OCI-M2 (cell line): ENCODE data around the gene POC1A.
A peak's percentile ranks its signal among the peaks of the same experiment; 100 is the strongest.

Source experiments
- DNase-seq: peaks from one replicate; lab custom pipeline; 2025; ENCODE audit not compliant: unreplicated experiment; lab: John Stamatoyannopoulos, UW

POC1A gene

DNA sequence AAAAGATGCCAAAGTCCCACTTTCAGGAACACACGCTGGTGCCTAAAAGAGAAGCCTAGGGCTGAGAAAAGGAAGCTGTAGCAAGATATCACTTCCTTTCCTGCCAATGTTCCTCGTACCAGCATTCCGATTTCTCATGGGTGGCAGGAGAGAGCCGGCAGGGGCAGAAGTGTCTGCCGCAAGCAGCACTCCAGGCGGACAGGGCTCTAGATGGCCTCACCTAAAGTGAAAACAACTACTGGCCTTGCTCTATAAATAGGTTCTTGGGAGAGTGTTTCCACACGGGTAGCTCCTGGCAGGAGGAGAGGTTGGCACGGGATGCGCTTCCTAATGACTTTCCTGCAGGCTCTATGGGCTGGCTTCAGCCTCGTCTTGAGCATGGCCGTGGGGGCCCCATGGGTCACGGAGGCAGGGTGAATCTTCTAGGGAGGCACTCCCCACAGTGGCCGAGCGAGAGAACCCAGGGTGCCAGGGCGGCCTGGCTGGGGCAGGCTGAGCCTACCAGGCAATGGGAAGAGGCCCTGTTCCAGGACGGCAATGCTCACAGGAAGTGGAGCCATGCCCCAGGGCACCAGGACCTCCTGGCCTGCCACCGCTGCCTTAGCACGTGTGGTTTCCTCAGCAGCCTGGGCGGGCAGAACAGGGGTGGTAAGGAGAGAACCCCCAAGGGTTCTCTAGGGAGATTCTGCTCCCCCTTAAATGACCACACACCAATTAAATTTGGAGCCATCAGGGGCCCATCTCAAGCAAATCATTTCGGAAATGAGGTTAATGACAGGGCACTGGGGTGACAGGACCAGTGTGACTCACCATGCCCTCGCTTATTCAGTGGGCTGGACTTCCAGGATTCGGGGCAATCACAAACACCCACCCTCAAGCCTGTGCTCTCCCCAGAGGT is 83.2 kb downstream of the POC1A start:
- no peak for DNase-seq

DNA sequence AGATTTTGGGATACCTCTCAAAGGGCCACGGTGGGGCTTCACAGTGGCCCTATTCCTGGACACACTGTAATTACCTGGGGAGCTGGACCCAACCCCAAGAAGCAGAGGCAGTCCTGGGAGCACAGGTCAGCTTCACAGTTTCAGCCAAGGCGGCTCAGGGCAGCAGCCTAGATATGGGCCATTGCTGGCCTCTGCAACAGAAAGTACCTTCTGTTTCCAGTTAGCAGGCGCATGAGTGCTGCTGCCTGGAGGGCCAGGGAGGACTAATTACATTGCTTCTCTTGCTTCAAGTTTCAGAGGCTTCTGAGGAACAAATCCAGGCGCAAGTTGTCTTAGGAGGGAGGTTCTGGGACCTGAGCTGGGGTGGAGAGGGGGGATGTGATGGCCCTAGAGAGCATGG is 84.4 kb downstream of the POC1A start:
- no peak for DNase-seq

DNA sequence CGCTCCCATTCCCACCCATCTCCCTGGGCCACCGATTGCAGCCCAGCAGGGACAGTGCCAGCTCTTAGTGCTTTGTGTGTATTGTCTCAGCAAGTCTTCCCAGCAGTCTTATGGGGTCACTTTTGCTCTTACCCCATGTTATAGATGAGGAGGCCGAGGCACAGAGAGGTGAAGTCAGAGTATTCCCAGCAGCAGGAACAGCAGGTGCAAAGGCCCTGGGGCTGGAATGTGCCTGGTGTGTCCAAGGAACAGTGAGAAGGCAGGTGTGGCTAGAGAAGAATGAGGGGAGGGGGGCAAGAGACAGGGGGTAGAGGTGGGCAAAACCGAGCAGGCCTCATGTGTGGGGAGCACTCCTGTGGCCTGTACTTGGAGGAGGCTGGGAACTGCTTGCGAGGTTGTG is 85.1 kb downstream of the POC1A start:
- DNase-seq, result no peak

DNA sequence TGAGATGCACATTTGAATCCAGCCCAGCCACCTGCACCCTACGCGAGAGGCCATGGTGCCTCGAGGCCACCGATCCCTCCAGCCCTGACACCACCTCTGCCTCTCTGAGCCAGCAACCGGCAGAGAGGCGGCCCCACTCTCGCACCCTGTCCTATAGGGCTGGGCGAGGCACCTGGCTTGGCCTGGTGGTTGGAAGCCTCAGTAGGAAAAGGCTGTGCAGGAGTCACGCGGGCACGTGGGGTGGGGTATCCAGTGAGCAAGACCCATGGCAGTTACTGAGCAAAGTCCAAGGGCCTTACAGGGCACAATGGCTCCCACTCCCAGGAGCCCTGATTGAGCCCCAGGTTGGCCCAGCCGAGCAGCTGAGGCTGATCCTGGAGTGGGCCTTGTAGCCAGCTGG is 85.5 kb downstream of the POC1A start:
- no peak for DNase-seq

DNA sequence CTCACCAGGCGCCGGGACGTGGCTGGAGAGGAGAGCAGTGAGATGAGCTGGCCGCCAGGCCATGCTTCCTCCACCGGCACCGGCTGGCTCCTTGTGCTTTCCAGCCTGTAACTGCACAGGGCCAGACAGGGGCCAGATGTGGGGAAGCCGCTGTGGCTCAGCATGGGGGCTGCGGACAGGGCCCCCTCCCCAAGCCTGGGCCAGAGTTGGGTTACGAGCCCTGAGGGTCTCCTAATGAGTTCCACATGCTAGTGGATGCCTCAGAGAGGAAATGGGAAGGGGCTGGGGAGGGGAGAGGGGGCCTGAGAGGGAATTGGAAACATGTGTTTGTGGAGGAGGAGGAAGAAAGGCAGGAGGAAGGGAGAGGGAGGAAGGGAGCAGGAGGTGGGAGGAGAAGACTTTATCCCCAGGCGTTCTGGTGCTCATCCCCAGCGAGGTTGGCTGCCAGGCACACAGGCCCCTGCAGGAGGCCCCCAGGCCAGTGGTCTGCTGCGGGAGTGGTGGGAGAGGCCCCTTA is 86.1 kb downstream of the POC1A start:
- no peak for DNase-seq

DNA sequence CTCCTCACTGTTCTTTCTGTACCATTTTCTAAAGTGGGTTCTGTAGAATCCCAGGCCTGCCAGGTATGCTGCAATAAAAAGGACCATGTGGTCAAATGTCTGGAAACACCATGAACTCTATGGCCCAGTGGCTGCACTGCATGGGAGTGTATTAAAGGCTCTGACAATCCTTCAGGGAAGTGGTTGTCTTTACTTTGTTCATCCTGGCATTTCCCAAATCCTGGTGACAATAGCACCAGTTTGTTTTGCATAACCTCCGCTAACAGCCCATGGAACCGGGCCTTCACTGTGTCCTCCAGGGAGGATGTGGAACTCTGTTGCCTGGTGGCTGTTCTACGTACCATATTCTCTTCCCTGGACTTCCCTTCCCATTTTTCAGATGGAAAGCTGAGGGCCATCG is 86.7 kb downstream of the POC1A start:
- DNase-seq, result no peak

DNA sequence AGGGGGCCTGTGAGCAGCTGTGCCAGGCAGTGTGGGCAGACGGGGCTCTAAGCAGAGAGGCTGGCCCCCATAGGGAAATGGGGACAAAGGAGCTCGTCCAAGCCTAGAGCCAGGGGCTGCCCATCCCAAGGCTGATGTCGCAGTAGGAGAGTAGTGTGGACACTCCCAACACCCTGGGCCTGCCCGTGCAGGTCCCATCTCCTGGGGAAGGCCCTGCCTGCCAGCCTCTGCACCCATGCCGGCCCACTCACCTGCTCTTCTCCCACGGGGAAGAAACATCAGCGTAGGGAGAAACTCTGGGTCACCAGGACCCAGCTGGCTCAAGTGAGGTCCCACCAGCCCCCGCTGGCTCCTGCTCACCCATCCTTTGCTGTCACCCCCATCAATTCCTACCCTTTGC is 87.2 kb downstream of the POC1A start:
- no peak for DNase-seq

DNA sequence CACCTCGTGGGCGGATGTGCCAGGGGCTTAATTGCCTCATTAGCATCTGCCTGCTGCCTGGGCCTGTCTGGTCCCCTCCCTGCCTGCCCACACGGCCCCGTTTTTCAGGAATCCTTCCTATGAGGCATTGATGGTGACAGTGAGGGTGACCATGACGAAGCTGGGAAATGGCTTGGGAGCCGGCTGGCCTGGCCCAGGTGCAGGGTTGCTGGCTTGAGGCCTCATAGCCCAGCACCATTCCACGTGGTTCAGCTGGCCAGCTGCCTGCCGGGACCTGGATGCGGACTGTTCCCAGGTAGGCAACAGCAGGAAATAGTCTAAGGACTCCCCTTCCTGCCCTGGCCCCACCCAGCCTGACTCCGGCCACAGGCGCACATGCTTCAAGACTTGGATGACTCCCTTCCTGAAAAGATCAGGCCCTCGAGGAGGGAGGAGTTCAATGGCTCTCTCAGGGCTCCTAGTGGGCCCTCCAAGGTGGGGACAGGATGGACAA is 88.9 kb downstream of the POC1A start:
- DNase-seq, result no peak

DNA sequence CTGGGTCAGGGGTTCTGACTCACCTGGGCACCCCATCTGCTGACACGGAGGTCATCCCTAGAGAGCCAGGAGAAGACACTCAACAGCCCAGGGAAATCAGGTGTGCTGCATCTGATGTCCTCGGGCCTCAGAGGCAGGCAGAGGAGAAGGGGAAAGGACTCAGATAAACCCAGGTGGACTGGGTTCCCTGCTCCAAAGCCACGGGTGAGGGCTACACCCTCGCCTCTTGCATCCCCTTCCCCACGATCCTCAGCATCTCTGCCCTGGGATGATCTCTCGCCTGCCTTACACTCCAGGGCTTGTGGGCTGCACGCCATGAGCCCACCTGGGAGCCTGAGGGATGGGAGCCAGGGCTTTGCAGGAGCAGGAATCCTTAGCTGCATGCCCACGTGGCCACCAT is 89.7 kb downstream of the POC1A start:
- no peak for DNase-seq

DNA sequence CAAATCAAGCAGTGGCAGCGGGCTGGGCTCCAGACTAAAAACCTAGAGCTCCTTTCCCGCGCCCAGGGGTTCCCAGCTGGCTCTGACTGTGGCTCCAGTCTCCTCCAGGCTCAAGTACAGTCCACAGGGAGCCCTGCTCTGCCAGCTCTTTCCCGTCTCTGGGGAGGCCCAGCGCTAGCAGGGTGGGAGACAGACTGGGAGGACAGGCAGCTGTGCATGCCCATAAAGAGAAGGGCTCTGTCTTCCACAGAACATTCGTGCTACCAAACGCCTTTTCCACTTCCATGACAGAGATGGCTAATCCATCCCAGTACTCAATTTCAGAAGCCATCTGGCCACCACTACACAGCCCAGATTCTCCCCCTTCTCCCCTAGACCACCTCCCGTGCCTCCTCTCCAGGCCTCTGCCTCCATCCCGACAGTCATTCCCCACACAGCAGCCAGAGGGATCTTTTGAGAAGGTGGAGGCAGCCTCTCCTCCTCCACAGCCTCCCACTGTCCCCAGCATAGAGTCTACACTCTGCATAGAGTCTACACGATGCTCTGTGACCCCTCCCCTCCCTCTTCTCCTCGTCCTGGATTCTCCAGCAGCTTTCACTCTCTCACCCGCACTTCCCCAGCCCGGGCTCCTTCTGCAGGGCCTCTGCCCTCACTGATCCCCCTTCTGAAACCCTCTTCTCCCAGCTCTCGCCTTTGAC is 91.0 kb downstream of the POC1A start:
- DNase-seq, result no peak

DNA sequence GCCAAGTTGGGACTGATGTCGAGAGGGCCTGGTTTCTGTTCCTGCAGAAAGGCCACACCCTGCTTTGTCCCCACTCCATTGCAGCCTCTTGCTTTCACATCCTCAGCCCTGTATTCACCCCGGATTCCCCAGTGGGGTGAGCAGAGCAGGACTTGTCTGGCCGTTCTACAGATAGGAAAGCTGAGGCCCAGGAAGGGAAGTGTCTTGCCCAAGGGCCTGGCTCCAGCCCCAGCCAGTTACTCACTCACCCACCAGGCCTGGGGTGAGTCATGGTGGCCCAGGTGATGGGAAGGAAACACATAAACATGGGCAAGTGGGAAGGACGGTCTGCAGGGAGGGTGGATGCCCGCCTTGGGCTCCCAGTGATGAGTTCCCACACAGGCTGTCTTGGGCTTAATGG is 91.7 kb downstream of the POC1A start:
- DNase-seq, result no peak

DNA sequence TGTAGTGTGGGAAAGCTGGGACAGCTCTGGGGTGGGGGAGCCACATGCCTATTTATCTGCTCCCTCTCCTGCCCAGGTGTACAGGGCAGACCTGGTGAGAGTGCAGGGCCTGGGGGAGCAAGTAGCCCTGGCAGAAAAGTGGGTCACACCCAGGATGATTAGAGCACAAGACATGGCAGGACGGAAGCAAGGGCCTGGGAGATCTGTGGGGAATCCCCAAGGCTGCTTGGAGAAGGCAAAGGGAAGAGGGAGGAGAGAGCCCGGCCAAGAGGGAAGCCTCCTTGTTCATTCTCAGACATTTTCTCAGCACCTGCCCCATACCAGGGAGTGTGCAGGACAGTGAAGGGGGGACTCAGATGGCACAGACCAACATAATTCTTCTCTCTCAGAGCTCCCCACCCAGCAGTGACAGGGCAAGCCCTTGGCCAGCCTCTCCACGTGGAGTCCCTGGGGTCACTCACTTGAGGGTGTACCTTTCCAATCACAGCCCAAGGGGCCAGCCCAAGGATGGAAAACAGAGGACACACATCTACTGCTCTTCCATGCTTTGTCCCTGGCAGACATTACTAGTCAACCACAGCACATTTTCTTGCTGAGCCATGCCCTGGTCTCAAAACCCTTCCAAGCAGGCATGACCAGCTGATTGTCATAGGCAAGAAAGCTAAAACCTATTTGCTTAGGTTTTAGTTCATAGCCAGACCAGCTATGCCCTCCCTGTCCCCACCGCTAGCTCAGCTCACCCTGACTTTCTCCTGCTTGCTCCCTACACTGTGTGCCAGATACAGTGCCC is 92.9 kb downstream of the POC1A start:
- no peak for DNase-seq

DNA sequence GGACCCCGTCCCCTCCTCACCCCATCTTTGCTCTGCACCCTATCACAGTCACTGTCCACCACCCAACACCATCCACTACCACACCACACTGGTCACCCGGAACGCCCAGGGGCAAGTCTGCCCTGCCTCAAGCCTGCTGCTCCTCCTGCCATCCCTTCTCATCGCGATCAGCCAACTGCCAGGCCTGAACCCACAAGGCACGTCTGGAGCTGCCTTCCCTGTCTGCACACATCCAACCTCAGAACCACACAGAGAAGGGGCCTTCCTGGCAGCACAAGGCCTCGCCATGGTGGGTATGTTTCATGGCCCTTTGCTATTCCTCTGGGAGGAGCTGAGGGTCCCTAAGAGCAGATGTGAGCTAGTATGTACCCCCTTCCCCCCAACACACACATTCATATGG is 94.4 kb downstream of the POC1A start:
- no peak for DNase-seq

DNA sequence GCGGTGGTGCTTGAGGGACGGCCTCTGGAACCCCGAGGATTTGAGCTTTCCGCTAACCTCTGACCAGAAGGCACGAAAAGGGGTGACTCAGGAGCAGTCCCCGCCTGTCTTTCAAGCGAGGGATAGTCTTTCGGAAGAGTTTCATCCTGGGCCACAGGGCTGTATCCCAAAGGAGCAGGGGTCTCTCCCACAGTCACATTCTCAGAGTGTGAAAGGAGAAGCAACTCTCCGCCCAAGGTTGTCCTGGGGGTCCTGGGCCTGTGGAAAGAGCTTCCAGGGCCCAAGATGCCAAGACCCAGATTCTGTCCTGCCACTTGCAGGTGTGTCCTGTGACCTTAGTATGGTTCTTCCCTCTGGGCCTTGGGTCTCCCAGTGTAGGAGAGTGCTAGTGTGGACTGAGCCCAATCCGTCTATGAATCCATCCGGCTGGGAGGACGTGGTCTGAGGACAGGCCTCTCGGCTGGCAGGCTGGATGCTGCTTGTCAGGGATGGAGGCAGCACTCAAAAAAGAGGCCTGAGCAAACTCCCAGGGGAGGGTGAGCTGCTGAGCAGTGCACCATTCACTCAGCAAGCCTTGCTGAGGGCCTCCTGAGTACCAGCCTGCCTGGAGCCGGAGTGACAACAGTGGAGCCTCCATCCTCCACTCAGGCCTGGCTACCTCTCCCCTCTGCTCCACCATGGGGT is 96.3 kb downstream of the POC1A start:
- no peak for DNase-seq

DNA sequence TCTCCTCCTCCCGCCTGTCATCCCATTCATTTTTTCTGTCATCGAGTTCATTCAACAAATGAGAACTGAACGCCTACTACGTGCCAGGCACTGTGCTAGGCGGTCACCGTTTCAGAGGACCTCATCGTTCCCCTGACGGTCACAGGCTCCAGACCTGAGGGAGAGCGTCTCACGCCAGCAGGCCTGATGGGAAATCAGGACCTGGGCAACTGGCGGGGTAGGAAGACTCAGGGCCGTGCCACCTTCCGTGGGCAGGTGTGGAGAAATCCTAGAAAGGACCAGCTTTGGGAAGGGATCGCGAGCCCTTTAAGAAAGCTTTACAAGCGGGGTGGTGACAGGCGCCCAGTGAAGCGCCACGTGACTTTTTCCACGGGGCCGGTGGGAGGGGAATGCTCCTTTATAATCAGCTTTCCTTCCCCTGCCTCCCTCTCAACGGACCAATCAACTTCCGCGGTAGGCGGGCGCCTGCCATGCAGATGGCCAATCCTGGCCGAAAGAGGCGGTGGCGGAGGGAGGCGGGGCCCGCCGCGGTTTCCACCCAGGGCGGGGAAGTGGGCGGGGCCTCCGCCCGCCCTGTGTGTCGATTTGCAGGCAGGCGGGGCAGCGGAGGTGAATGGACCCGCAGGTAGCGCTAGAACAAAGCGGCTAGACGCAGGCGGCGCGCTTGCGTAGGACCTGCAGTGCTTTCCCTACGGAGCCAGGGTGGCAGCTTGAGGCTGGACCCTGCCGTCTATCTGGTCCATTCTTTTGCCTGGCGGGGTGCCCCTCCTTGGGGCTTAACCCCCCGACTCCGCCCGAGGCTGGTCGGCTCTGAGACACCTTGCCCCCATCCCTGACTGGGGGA is 97.0 kb downstream of the POC1A start:
- DNase-seq, result peak; percentile 83

DNA sequence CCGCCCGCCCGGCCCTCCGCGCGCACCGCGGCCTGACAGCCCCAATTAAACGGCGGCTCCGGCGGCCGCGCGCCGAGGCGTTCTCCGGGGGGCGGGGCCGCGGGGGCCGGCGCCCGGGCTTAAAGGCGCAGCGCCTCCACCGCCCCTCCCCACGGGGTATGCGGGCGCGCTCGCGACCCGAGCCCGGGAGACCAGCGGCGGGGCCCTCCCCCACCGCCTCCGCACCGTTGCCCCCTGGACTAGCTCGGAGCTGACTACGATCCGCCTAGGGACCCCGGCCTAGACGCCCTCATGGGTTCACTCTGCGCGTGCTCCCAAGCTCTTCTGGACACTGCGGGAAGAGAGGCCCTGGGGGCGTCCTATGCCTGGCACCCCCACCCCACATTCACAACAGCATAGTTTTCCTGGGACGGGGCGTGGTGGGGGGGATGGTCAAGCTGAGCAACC is 97.7 kb downstream of the POC1A start, which contains the start of gene DUSP7:
Gene DUSP7, minus strand, starts transcription at position 51 of the 447 bp plus-strand sequence. CDS start 205 bp downstream, outside the sequence.
- no peak for DNase-seq

DNA sequence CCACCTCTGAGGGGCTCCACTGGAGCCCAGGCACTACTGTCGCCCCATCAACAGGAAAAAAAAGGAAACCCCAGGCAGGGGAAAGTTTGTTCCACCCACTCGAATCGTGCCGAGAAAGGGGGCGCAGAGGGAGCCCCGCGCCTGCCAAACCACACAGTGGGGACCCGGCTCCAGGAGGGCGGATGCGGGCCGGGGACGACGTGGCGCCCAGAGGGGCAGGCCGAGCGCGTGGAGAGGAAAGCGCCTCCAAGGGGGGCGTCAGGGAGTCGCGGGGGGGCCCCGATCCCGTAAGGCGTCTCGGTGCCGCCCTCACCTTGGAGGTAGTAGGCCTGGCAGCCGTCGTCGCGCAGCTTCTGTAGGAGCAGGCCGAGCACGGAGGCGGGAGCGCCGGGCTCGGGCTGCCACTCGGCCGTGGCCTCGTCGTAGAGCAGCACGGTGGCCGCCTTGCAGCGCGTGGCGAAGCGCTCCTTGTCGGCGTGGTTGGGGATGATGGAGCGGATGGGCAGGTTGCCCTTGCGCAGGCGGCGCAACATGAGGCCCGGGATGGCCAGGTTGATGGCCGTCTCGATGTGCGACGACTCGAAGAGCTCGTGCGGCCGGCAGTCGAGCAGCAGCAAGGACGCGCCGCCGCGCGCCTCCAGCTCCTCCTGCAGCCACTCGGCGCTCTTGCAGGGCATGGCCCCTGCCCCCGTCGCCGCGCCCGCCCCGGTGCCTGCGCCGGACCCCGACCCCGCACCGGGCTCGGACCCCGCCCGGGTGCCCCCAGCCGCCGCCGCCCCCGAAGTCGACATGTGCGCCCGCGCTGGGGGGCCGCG is 98.5 kb downstream of the POC1A start:
- DNase-seq, result no peak

DNA sequence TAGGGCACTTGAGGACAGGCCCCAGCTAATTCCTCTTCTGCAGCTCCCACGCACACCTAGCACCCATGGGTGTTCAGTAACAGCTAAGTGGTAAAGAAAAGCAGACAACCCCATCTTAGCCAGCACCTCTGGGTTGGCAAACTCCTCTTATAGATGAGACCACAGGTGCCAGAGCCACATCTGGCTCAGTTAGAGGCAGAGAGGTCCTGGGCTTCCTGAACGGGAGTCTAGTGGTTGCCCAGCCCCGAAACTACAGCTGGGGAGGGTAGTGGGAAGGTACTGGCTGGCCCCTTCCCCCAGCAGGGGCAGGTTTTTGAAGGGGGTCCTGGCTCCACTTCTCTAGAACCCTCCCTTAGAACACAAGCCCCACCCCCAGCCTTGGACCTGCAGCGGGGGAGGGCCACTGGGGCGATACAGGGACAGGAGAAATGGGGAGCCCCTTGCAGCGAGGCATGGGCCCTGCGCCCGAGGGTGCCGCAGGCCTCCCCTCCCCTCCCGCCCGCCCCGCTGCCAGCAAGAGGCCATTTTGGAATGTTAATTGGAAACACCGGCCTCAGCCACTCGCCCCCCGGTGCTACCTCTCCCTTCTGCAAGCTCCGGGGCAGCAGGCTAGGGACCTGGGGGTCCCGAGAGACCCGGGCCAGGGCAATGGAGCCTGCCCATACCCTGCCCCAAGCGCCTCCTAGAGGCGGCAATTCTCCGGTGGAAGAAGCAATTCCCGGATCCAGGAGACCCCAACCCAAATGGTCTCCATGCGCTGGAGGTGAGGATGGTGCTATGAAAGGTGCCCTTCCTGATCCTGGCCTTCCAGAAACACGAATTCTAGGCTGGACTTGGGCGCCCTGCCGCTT is 99.3 kb downstream of the POC1A start:
- no peak for DNase-seq
